ENCODE measurements around the gene DLGAP4.
"Not testable (repeated sequence)": the region's sequence is repeated elsewhere in the genome, so short reads cannot be mapped to it uniquely, and the experiment has no call there.

The DLGAP4 gene

GRCh38 chr20:36507746-36508145, 201.6 kb downstream of the DLGAP4 start:
- DNase-seq (ENCODE audit: low read depth) = no peak
- no peak for TF ChIP-seq CTCF (conservative IDR thresholded peaks at IDR 0.05; ENCODE audit: low read depth, low read length)

GRCh38 chr20:36519012-36519719, 213.0 kb downstream of the DLGAP4 start:
- no peak for TF ChIP-seq CTCF (conservative IDR thresholded peaks at IDR 0.05; ENCODE audit: low read depth, low read length)
- no peak overlapping the region for H3K4me3 ChIP-seq (ENCODE audit: low read depth, low read length)
- DNase-seq (ENCODE audit: low read depth) = no peak

More at GRCh38 chr20:36507746-36508145, 201.6 kb downstream of the DLGAP4 start:
- H3K4me3 ChIP-seq (ENCODE audit: low read depth, low read length) = no peak overlapping the region

- peak; percentile 37 for DNase-seq (ENCODE audit: low read depth)
- H3K4me3 ChIP-seq (ENCODE audit: low read depth, low read length) = no peak overlapping the region
- TF ChIP-seq CTCF (conservative IDR thresholded peaks at IDR 0.05; ENCODE audit: low read depth, low read length) = no peak
Observed at GRCh38 chr20:36519944-36520343, 213.8 kb downstream of the DLGAP4 start.

- no peak for DNase-seq (ENCODE audit: low read depth)
- no peak overlapping the region for H3K4me3 ChIP-seq (ENCODE audit: low read depth, low read length)
Observed at GRCh38 chr20:36521526-36521925, 215.4 kb downstream of the DLGAP4 start.

GRCh38 chr20:36522412-36522811, 216.3 kb downstream of the DLGAP4 start:
- DNase-seq (ENCODE audit: low read depth); H3K4me3 ChIP-seq (ENCODE audit: low read depth, low read length): not testable (repeated sequence)

More at GRCh38 chr20:36521526-36521925, 215.4 kb downstream of the DLGAP4 start:
- no peak for TF ChIP-seq CTCF (conservative IDR thresholded peaks at IDR 0.05; ENCODE audit: low read depth, low read length)

GRCh38 chr20:36523341-36523740, 217.2 kb downstream of the DLGAP4 start:
- no peak for DNase-seq (ENCODE audit: low read depth)
- H3K4me3 ChIP-seq (ENCODE audit: low read depth, low read length) = no peak overlapping the region
- no peak for TF ChIP-seq CTCF (conservative IDR thresholded peaks at IDR 0.05; ENCODE audit: low read depth, low read length)

- H3K4me3 ChIP-seq (ENCODE audit: low read depth, low read length) = no peak overlapping the region
- no peak for DNase-seq (ENCODE audit: low read depth)
- TF ChIP-seq CTCF (conservative IDR thresholded peaks at IDR 0.05; ENCODE audit: low read depth, low read length) = no peak
Observed at GRCh38 chr20:36525620-36526365, 219.7 kb downstream of the DLGAP4 start.
